GM19240 (cell line): Measurements from ENCODE around the gene RNF141.

Experiments
- DNase-seq: peaks from one replicate; pipeline ENCODE4 v3.0.0; 2011; ENCODE audit warnings: low spot score; ENCODE audit not compliant: insufficient read length

Gene RNF141

DNA sequence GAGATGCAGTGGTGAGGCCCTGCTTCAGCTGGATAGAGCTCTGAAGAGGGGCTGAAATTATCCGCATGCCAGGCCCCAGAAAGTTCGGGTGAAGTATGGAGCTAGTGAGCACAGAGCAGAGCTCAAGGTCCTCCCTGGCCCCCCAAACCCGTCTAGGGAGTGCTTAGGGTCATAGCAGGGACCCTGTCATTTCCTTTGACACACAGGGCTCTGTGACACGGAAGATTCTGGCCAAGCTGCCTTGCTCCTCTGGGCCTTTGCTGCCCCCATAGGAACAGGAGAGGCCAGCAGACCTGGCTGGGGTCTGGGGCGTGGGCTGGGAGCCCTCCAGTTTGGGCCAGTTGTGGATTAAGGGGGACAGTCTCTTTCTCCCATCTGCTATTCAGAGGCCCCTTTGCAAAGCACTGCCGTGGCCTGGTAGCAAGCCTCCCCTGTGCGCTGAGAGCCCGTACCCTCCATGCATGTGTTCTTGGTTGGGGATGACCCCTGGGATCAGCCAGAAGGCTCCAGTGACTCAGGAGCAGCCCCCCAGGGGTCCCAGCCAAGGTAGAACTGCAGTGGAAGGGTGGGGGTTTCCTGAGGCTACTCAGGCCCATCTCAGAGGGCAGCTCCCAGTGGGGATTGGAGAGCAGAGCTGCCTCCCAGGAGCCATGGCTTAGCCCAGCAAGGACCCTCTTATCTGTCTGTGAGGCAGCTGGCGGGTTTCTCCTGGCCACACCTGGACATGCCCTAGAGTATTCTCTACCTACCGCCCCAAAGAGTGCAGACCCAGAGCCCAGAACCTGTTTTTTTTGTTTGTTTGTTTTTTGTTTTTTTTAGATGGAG is 42.3 kb downstream of the RNF141 start:
- DNase-seq = no peak

DNA sequence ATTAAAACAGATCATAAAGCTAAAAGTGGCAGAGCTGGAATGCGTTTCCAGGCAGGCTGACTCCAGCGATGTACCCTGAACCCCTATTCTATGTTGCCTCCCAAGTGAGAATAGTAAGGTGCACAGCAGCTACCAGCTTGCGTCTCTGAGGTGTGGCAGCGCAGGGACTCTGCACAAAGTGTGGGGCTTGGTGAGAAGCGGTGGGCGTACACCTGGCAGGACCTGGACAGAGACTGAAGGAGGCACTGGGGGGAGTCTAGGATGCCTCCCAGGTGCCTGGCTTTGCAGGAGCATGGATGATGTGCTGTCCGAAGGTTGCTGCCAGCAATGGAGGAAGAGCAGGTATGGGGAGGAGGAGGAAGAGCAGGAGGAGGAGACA is 43.0 kb downstream of the RNF141 start:
- DNase-seq = no peak

DNA sequence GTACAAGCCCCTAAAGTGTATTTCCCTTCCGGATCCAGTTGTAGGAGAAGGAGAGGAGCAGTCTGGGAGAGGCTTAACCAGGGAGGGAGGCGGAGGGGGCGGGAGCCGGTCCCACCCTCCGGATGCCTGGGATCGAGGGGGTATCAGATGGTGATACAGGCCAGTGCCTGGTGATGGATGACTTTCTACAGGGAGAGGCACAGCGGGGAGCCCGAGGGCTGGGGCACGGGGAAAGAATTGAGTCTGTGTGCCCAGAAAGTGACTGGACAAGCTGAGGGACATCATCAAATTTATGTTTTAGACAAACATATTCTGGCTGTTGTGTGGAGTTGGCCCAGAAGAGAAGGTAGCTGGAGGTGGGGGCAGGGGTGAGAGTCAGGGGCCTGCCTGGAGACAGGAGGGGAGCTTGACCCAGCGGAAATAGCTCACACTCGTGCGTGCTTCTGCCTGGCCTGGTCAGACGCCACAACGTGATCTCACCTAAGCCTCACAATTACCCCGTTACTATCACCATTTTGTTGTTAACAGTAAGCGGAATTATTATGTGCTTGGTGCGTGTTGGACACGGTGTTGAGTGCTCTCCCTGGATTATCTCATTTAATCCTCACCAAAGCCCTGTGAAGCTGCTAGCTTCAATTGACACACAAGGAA is 43.5 kb downstream of the RNF141 start:
- no peak for DNase-seq

DNA sequence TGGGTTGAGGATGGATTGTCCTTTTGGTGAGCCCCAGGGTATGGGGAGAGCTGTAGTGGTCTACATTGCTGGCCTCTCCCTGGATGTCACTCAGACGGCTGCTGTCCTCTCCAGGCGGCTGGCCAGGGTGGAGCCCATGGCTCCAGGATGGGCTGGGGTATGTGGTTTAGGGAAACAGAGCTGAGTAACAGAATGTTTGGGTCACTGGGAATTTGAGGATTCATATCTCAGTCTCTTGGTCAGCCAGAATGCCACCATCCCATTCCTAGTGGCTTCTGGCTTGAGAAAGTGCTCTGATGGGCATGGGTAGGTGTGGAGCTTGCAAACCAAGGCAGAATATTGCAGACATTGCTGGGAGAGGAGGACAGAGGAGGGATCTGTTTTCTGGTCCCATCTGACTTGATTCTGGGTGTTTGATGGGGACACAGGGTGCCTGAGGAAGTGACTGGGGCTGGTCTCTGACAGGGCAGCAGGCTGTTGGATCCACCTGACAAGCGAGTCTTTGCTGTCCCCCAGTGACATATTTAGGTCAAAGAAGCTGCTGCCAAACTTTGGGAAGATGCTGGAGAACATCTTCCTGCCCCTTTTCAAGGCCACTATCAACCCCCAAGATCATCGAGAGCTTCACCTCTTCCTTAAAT is 44.6 kb downstream of the RNF141 start:
- DNase-seq = no peak

DNA sequence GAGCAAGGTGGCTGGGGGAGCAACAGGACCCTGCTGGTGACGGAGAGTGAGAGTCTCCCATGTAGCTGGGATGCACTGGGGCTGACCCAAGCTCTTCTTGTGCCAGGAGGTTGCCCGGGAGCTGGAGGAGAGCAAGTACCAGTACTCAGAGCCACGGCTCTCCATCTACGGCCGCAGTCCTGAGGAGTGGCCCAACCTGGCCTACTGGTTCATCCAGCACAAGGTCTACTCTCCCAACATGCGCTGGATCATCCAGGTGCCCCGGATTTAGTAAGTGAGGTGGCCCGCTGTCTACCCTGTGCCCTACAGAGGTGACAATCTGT is 45.6 kb downstream of the RNF141 start:
- no peak for DNase-seq

DNA sequence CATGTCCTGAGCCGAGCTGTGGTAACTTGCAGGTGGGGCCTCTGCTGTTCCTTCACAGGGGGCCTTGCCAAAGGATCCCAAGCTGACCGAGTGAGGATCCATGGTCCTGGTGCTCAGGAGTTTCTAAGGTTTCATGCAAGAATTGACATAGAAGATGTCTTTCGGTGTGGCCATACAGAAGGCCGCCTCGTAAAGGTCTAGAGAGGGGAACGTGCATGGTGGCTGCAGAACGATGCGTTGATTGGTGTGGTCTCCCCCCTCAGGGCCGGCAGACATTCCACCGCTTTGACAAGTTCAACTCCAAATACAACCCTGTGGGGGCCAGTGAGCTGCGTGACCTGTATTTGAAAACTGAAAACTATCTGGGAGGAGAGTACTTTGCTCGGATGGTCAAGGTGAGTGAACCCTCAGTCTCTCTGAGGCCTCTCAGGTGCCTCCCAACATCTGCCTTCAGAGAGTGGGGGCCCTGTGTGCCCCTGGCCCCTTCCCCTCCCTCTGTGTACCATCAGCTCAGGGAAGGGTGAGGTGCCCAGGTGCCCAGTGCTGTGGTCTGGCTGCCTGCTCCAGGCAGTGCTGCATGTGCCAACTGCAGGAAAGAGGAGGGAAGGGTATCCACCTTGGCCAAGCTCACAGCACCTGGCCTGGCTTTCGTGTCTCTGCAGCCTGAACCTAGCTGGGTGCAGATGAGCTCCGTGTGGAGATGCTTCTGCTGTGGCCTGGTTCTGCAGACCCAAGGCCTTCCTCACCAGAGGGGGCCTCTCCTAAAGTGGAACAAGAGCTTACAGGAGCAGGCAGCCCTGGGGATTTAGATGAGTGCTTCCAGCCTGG is 46.1 kb downstream of the RNF141 start:
- no peak for DNase-seq

DNA sequence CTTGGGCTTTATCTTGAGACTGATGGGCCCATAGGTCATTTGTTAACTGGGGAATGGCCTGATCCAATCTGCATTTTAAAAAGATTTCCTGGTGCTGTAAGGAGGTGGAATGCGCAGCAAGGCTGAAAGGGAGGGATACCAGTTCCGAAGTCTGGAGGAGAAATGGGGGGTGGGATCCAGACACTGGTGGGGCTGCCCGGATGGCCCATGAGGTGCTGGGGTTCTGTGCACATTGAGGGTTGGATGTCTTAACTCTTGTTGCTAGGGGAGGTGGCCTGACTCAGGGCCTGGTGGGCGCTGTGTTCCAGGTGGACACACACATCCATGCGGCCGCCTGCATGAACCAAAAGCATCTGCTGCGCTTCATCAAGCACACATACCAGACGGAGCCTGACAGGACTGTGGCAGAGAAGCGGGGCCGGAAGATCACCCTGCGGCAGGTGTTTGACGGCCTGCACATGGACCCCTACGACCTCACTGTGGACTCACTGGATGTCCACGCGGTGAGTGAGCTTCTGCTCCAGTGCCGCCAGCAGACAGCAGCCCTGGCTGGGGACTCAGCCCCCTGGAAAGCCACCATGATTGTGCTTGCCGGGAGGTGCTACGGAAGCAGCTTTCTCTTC is 47.8 kb downstream of the RNF141 start:
- DNase-seq = no peak

DNA sequence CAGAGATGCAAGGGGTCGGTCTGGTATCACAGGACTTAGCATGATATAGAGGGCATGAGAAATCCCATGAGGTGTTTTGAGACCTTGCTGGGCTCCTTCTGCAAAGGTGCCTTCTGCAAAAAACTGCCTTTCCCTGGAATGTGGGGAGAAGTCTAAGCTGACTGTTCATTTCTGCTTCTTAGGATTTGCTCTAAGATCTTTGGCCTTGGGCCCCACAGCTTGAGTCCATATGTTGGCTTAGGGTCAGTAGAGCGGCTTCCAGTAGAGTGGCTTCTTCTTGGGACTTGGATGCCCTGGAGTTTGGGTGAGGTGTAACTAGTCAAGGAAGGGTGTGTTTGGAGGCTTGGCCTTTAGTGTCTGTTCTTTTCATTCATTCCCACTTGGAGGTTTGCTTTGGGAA is 48.9 kb downstream of the RNF141 start:
- no peak for DNase-seq

DNA sequence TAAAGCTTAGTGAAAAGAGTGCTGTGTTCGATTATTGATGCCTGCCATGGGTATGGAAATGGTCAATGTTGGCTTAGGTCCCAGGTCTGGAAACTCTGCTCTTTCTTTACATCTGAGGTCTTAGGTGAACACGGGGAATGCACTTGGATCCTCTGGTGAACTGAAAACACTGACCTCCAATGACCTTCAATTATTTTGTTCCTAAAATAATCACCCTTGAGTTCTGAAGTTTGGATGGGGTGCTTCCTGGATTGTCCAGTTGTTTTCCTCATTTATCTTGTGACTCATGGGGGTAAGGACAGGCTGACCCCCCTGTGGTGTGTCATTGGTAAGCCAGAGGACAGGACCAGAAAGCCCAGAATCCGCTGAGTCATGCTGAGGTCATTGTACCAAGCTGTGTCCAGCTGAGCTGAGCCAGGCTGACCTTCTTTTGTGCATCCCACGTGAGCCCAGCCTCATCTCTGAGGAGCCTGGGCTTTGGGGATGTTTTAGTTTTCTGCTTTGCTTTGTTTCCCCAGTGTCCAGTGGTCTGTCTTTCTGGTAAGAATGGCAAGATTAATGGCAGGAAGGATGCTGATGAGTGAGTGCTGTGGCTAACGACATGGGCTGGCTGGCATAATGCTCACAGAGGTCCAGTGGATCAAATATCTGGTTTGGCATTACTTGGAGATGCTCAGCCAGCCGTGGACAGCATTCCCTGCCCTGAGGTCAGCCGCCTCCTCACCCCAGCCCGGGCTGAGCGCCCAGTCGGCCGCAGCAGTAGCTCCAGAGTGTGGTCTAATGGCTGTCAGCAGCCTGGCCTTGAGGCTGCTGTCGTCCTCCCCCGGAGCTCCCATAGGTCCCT is 50.4 kb downstream of the RNF141 start:
- no peak for DNase-seq

DNA sequence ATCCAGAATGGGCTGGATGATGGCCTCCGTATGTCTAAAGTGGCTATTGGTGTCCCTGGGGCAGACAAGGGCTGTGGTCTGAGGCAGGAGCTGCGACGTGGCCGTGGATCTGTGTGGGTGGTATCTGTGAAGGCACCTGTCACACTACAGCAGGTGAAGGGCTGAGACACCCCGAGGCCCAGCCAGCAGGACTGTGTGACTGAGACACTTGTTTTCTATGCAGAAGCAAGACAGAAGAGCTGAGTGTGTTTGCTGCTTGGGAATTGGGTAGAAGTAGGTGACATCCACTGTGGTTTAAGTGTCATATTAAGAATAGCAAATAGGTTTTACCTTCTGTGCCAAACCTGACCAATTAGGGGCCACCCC is 51.0 kb downstream of the RNF141 start:
- no peak for DNase-seq

DNA sequence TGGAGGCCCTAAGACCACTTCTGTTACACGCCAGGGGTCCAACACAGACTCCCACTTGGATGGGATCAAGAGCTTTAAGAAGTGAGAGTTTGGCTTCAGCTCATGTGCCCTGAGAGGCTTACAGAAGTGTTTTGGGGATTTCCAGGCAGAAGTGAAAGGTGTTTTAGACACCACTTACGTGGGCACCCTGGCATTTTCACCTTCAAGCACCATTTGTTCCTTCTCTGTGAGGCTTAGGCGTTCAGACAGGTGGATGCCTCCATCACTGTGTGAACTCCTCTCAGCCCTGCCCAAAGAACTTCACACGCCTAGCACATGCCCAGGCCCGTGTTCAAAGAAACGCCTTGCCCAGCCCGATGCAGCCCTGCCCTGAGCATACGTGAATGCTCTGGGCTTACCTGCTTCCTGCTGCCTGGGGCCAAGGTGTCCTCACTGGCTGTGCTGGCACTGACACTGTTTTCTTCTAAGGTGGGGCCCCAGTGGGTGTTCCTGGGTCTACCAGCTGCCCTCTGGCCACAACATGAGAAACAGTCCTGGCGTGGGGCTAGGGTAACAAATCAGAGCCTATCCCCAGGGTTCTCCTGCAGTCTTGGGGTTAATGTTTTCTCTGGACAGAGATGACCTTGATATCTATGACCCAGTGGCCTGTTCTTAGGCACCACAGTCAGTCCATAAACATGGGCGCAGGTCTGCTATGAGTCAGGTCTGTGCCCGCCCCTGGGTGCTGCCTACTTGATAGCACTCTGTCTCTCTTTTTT is 51.9 kb downstream of the RNF141 start:
- DNase-seq = peak; percentile 41

DNA sequence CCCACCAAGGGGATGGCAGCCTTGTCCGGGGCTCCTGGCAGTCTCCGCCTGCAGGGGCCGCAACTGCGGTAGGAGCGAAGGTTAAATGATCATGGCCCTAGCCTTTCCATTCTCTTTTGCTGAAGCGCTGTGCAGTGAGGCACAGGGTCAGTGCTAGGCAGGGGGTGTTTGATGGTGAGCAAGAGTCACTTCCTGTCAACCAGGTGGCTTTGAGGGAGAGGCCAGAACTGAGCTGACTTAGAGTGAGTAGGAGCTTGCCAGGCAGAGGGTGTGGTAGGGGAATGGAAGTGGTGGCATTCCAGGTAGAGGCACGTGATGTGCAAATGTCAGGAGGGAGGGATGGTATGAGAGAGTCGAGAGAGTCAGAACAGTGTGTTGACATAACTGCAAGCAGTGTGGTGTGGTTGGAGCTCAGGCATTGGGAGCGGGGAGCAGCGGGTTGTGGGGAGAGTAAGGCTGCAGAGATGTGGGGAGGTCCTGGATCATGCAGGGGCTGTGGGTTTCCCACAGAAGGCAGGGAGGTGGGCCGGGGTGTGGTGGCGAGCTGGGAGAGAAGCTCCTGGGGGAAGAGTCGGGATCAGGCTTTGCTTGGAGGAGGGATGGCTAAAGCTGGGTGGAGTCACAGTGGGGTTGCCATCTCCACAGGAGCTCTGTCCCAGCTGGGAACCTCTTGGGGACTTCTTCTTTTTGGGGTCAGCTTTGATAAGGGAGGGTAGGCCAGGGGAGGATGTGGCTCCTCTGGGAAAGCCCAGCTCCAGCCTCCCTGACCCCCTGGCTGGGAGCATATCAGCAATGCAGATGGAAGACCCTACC is 52.7 kb downstream of the RNF141 start:
- no peak for DNase-seq

DNA sequence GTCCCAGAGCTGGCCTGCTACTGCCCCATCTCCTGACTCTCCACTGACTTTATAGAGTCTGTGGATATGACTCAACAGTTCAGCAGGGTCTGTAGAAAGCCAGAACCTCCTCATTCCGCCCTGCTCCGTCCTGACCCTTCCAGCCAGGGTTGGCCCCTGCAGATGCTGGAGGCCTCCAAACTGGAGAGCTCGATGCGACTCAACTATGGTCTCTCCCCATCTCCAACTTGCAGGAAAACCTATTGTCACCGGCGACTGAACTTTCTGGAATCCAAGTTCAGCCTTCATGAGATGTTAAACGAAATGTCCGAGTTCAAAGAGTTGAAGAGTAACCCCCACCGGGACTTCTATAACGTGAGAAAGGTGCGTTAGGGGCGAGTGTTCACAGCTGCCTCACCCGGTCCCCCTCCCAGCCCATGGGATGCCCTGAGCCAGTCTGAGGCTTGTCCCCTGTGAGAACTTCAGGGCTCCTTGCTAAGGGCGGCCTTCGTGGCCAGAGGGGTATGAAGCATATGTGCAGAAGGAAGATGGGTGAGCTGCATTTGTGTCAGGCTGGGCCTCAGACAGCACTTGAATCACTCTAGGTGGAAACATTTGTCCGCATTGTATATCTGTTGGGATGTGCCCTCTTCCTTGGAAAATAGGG is 53.9 kb downstream of the RNF141 start:
- DNase-seq = no peak

DNA sequence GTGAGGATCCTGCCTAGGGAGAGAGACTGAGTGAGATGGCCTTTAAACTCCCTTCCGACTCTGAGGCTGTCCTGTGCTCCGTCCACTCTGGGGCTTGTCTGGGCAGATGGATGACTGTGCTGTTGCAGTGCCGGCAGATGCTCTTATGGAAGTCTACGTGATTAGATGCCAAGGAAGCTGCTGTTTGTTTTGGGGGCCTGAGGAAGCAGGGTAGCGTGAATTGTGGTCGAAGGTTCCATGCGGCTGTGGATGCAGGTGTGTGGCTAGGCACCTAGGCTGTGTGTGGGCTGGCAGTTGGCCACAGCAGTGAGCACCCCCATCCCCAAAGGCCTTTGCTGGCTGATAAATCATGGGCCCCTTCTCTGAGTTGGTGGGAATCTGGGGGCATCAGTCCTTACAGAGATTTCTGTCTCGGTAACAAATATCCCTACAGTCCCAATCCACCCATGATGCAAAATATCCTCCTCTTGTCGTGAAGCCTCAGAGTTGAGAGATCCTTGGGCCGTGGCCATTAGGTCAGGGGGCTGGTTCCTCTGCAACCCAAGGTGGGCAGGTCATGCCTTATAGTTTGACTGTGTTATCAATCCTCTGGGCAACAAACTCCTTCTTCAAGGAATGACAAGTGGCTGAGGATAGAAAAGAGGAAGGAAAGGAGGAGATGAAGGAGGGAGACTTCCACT is 54.7 kb downstream of the RNF141 start:
- DNase-seq = no peak

DNA sequence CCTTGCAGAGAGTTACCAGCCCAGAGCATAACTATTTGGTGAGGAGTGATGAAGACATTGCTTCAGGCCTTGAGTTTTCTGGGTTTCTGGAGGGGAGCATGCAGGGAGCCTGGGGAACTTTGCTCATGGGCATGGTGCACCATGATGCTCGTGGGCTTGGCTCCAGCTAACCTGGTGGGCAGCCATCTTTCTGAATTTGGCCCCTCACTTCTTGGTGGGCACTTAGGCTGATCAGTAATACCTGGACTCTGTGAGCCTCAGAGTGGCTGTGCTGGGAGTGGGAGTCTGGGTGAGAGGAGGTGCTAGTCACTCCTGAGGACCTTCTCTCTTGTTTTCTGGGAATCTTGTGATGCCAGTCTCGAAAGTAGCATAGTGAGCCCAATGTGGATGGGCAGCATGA is 55.3 kb downstream of the RNF141 start:
- no peak for DNase-seq

DNA sequence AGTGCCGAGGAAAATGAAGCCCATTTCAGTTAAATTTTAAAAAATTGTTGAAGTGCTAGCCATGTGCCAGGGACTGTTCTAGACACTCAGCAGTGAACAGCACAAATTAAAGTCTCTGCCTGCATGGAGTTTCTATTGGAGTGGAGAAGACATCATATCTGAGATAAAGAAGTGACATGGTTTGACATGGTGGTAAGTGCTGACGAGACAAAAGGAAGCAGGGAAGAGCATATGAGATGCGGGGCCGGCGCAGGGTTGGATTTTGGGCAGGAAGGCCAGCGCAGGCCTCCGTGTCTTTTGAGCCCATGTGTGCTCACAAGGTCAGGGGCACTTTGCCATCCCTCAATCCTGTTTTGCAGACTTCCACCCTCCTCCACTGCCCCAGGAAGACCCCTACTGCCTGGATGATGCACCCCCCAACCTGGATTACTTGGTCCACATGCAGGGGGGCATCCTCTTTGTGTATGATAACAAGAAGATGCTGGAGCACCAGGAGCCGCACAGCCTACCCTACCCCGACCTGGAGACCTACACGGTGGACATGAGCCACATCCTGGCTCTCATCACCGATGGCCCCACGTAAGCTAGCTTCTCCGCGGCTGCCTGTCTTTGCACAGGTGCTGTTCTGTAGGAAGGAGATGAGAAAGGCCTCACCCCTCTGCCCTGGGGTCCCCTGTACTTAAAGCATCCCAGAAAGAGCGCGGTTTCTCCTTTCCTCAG is 56.4 kb downstream of the RNF141 start:
- DNase-seq = no peak

DNA sequence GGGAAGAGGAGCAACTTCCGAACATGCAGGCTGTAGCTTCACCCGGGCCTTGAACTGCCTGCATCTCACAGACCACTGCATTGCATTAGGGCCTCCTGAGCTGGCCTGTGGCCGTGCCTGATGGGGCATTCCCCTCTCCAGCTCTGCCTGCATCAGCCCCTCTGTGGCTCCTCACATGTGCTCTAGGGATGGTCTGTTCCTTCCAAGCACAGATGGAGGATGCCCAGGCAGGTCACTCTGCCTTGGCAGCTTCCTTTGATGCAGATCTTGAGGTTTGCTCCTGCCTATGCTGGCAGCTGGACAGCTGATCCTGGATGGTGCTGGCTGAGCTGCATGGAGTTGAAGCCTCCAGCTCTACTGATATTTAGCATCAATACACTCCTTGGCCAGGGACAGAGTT is 57.4 kb downstream of the RNF141 start:
- DNase-seq = no peak
